ENCODE data around the gene FHOD3. TPM values are rescaled to one million over a fixed set of nuclear protein-coding genes. Genes with fewer than 3 reads are reported as not detected.

FHOD3 gene
- total and polyA plus RNA-seq, 2 of the 13 experiments (the other 11 are each of a cell fraction or from before 2014, with no cell fraction given): 0.07 TPM; not detected in 1

GRCh38 chr18:36405611-36406010 is 108.1 kb downstream of the FHOD3 start:
- BruUV-seq (replicated peaks): no TSS peak
- peaks cover 0 to 2% of the 10 kb centered on the region in 2 experiments; a peak in 1 of 5 replicates for H3K27me3 ChIP-seq (ENCODE audit: control insufficient read depth in 1 of 2, insufficient read depth in 2 of 2, low read length in 2 of 2)
- in situ Hi-C loops (cut with HindIII; ENCODE audit: extremely low pct_ligation_motif_present, low pct_unique_long_range_greater_than_20kb) (no loop called here), intact Hi-C loops (cut with micrococcal nuclease; ENCODE audit: unreplicated experiment) (no loop called here)
- no peak for FAIRE-seq
- H3K4me2 ChIP-seq (ENCODE audit: low read depth, low read length): no peak overlapping the region
- ATAC-seq: no peak
- no peak overlapping the region for H3K4me3 ChIP-seq (replicated peaks in 1 of 3; ENCODE audit: insufficient read depth in 1 of 3, low read depth in 2 of 3, low read length in 3 of 3)
- no peak overlapping the region for H3K9ac ChIP-seq (ENCODE audit: insufficient read depth, low read depth, low read length)
- H2AFZ ChIP-seq (ENCODE audit: low read length): no peak overlapping the region
- 16% methylated on average over 2 of the region's 2 CpGs for WGBS (ENCODE audit: low lambda C conversion rate)
- no peaks in the 10 kb centered on the region for H4K20me1 ChIP-seq (ENCODE audit: insufficient read depth, low read length)
- H3K79me2 ChIP-seq (ENCODE audit: insufficient read depth, low read length): no peaks in the 10 kb centered on the region
- no peak for DNase-seq (ENCODE audit: low spot score)
- no peaks in the 10 kb centered on the region for H3K36me3 ChIP-seq (replicated peaks in 1 of 2; ENCODE audit: control insufficient read depth in 1 of 2, insufficient read depth in 2 of 2, low read length in 2 of 2)
- TF ChIP-seq JDP2 (CRISPR knock-in tag; IDR thresholded peaks at IDR 0.05; ENCODE audit: borderline replicate concordance) (no peak), GATAD2A (CRISPR knock-in tag; IDR thresholded peaks at IDR 0.05) (no peak), BRCA1 (CRISPR knock-in tag; IDR thresholded peaks at IDR 0.05) (no peak), ZNF256 (CRISPR knock-in tag; conservative IDR thresholded peaks at IDR 0.05) (no peak), THAP8 (CRISPR knock-in tag; IDR thresholded peaks at IDR 0.05; ENCODE audit: borderline replicate concordance) (no peak), ZNF383 (CRISPR knock-in tag; IDR thresholded peaks at IDR 0.05; ENCODE audit: borderline replicate concordance) (no peak), CAMTA2 (CRISPR knock-in tag; IDR thresholded peaks at IDR 0.05; ENCODE audit: borderline replicate concordance) (no peak), NFYC (CRISPR knock-in tag; IDR thresholded peaks at IDR 0.05) (no peak), ZNF180 (CRISPR knock-in tag; IDR thresholded peaks at IDR 0.05; ENCODE audit: borderline replicate concordance, low read depth) (no peak), FOXA1 (IDR thresholded peaks at IDR 0.05) (no peak), FOXA1 (CRISPR knock-in tag; IDR thresholded peaks at IDR 0.05) (no peak), ZNF496 (CRISPR knock-in tag; IDR thresholded peaks at IDR 0.05; ENCODE audit: insufficient replicate concordance) (no peak)
- H3K9me3 ChIP-seq (ENCODE audit: low read length): no peaks in the 10 kb centered on the region
- ChIA-PET POLR2A (no interaction called here), CTCF (ENCODE audit: low intra/inter-chr PET ratio, low total read pairs) (no interaction called here)
- no peak overlapping the region for H3K27ac ChIP-seq (ENCODE audit: extremely low read length, insufficient read depth, low read length)
- no peaks in the 10 kb centered on the region for H3K4me1 ChIP-seq (ENCODE audit: insufficient read depth, low read length)

All from HepG2 (cell line).